Sigmoid colon (tissue), 4 donors: ENCODE data around the gene TTLL10.

ENCODE experiments used
- POLR2A ChIP-seq, 2 donors: fragments of 450-650 bp; IDR thresholded peaks; one replicate each; pipeline ENCODE4 v1.6.1; 2016; ENCODE audit warnings: antibody characterized with exemption in 2 of 2, mild to moderate bottlenecking in 2 of 2, moderate library complexity in 2 of 2
- POLR2AphosphoS5 ChIP-seq, 4 donors: sonication (generic); formaldehyde crosslinking; IDR thresholded peaks; one replicate each; pipeline ENCODE4 v1.6.1; 2017; ENCODE audit warnings: antibody characterized with exemption in 4 of 4
- TF ChIP-seq, protein P1 (sequence below), 4 experiments: fragments of 450-650 bp in 3 of 4; fragments of 200-600 bp in 1 of 4; IDR thresholded peaks; one replicate each; pipeline ENCODE4 v1.5.1; 2016 to 2019; ENCODE audit warnings: antibody characterized with exemption in 4 of 4, mild to moderate bottlenecking in 3 of 4, moderate library complexity in 2 of 4

DNA sequence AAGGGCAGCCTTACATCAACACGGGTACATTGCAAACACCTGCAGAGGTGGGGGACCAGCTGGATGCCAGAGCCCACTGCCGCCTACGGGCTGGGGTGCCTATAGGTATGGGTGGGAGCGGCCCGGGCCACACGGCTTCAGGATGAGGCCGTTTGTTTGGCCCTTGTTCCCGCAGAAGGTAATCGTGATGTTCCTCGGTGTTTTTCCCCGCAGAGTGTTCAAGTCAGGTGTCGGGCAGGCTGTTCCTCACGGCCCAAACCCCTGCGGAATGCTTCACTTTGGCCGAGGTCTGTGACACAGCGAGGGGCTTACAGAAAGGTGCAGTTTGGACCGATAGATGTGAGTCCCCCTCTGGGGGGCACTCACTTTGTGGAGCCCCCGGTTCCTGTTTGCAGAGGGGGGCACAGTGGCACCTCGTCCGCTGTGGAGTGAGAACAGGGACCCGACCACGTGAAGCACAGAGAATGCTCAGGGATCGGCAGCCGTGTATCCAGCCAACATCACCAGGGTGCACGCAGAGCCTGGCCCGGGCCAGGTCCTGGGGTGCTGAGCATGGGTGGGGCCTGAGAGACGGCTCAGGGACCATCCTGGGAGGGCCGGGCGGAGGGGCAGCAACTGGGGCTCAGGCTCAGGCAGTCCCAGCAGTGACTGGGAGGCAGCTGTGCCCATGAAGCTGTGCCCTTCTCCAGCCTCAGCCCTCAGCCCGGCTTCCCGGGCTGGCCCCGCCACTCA is 453 bp upstream of the TTLL10 start:
- TF ChIP-seq POLR2AphosphoS5 (IDR thresholded peaks at IDR 0.05) (no peak), POLR2A (IDR thresholded peaks at IDR 0.05) (no peak)
- TF ChIP-seq, protein P1, sequence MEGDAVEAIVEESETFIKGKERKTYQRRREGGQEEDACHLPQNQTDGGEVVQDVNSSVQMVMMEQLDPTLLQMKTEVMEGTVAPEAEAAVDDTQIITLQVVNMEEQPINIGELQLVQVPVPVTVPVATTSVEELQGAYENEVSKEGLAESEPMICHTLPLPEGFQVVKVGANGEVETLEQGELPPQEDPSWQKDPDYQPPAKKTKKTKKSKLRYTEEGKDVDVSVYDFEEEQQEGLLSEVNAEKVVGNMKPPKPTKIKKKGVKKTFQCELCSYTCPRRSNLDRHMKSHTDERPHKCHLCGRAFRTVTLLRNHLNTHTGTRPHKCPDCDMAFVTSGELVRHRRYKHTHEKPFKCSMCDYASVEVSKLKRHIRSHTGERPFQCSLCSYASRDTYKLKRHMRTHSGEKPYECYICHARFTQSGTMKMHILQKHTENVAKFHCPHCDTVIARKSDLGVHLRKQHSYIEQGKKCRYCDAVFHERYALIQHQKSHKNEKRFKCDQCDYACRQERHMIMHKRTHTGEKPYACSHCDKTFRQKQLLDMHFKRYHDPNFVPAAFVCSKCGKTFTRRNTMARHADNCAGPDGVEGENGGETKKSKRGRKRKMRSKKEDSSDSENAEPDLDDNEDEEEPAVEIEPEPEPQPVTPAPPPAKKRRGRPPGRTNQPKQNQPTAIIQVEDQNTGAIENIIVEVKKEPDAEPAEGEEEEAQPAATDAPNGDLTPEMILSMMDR (IDR thresholded peaks at IDR 0.05) = no peak
